SJCRH30 (cell line): ENCODE measurements around the gene BRI3. TPM values are rescaled to one million over a fixed set of nuclear protein-coding genes. Genes with fewer than 3 reads are reported as not detected.
A peak's percentile ranks its signal among the peaks of the same experiment; 100 is the strongest.

Experiments
- DNase-seq, 2 experiments: peaks; one replicate each; pipeline ENCODE4 v3.0.0-alpha.2; 2015 to 2020
- H3K27ac ChIP-seq: fragments of 250-450 bp; sonication (Bioruptor Pico); 2 replicates; pipeline ENCODE4 v1.5.1; 2020; ENCODE audit warnings: mild to moderate bottlenecking, moderate library complexity
- H3K27me3 ChIP-seq: fragments of 250-450 bp; sonication (Bioruptor Pico); 2 replicates; pipeline ENCODE4 v1.5.1; 2020; ENCODE audit warnings: mild to moderate bottlenecking, moderate library complexity
- H3K36me3 ChIP-seq: fragments of 250-450 bp; sonication (Bioruptor Pico); 2 replicates; pipeline ENCODE4 v1.5.1; 2020; ENCODE audit warnings: mild to moderate bottlenecking, moderate library complexity
- H3K4me1 ChIP-seq: fragments of 250-450 bp; sonication (Bioruptor Pico); 2 replicates; pipeline ENCODE4 v1.5.1; 2020; ENCODE audit warnings: mild to moderate bottlenecking, moderate library complexity
- H3K4me3 ChIP-seq: fragments of 250-450 bp; sonication (Bioruptor Pico); 2 replicates; pipeline ENCODE4 v1.5.1; 2020; ENCODE audit warnings: mild to moderate bottlenecking, moderate library complexity
- H3K9me3 ChIP-seq: fragments of 250-450 bp; sonication (Bioruptor Pico); replicated peaks from 2 replicates; pipeline ENCODE4 v1.5.1; 2020; ENCODE audit warnings: mild to moderate bottlenecking, moderate library complexity
- total RNA-seq: library from RNA; depleted of rRNA; stranded (reverse); fragments of >200 nt; shearing (Covaris generic); gene quantifications from 2 replicates; pipeline ENCODE4 v1.2.3, GENCODE V29; 2014

Gene BRI3
- total RNA-seq, 1 experiment from 2014 or later = 43.7 TPM

- Histone ChIP-seq H3K4me3 (no peak overlapping the region), H3K36me3 (peaks cover 23% of the 10 kb centered on the region), H3K27ac (no peak overlapping the region), H3K9me3 (no peaks in the 10 kb centered on the region), H3K27me3 (no peaks in the 10 kb centered on the region), H3K4me1 (no peaks in the 10 kb centered on the region)
- no peak for DNase-seq
Measured at GRCh38 chr7:98288064-98288823, 6.8 kb downstream of the BRI3 start.

GRCh38 chr7:98289333-98289875, 7.9 kb downstream of the BRI3 start:
- H3K36me3 ChIP-seq = peaks cover 27% of the 10 kb centered on the region
- no peaks in the 10 kb centered on the region for H3K27me3 ChIP-seq
- H3K4me1 ChIP-seq = no peaks in the 10 kb centered on the region
- no peak overlapping the region for H3K4me3 ChIP-seq
- no peak for DNase-seq
- H3K27ac ChIP-seq = no peak overlapping the region
- H3K9me3 ChIP-seq = no peaks in the 10 kb centered on the region

- H3K27me3 ChIP-seq = no peaks in the 10 kb centered on the region
- H3K36me3 ChIP-seq = peaks cover 27% of the 10 kb centered on the region
- DNase-seq = no peak
- H3K4me3 ChIP-seq = no peak overlapping the region
- no peaks in the 10 kb centered on the region for H3K4me1 ChIP-seq
- no peak overlapping the region for H3K27ac ChIP-seq
- H3K9me3 ChIP-seq = no peaks in the 10 kb centered on the region
Measured at GRCh38 chr7:98291717-98292116, 10.2 kb downstream of the BRI3 start.

GRCh38 chr7:98293265-98293664, 11.8 kb downstream of the BRI3 start:
- H3K4me3 ChIP-seq = no peak overlapping the region
- DNase-seq = no peak
- no peaks in the 10 kb centered on the region for H3K9me3 ChIP-seq
- H3K4me1 ChIP-seq = no peaks in the 10 kb centered on the region
- no peak overlapping the region for H3K27ac ChIP-seq
- no peaks in the 10 kb centered on the region for H3K27me3 ChIP-seq
- H3K36me3 ChIP-seq = peaks cover 22% of the 10 kb centered on the region

- H3K27ac ChIP-seq = no peak overlapping the region
- no peak for DNase-seq
- no peaks in the 10 kb centered on the region for H3K9me3 ChIP-seq
- no peaks in the 10 kb centered on the region for H3K27me3 ChIP-seq
- H3K36me3 ChIP-seq = peaks cover 22% of the 10 kb centered on the region
- no peaks in the 10 kb centered on the region for H3K4me1 ChIP-seq
- no peak overlapping the region for H3K4me3 ChIP-seq
Measured at GRCh38 chr7:98293746-98294145, 12.3 kb downstream of the BRI3 start.

- Histone ChIP-seq H3K27ac (no peak overlapping the region), H3K27me3 (no peaks in the 10 kb centered on the region), H3K4me1 (no peaks in the 10 kb centered on the region), H3K4me3 (no peak overlapping the region), H3K9me3 (no peaks in the 10 kb centered on the region), H3K36me3 (peaks cover 22% of the 10 kb centered on the region)
- DNase-seq = no peak
Measured at GRCh38 chr7:98294326-98294725, 12.8 kb downstream of the BRI3 start.

- Histone ChIP-seq H3K27me3 (no peaks in the 10 kb centered on the region), H3K36me3 (peaks cover 22% of the 10 kb centered on the region), H3K4me1 (no peaks in the 10 kb centered on the region), H3K27ac (no peak overlapping the region), H3K9me3 (no peaks in the 10 kb centered on the region), H3K4me3 (no peak overlapping the region)
- DNase-seq = peak; percentile 72 to 82
Measured at GRCh38 chr7:98294798-98295382, 13.4 kb downstream of the BRI3 start.

GRCh38 chr7:98295467-98296192, 14.1 kb downstream of the BRI3 start:
- no peak for DNase-seq
- Histone ChIP-seq H3K9me3 (no peaks in the 10 kb centered on the region), H3K27ac (no peak overlapping the region), H3K4me1 (no peaks in the 10 kb centered on the region), H3K36me3 (peaks cover 22% of the 10 kb centered on the region), H3K27me3 (no peaks in the 10 kb centered on the region), H3K4me3 (no peak overlapping the region)

- Histone ChIP-seq H3K9me3 (no peaks in the 10 kb centered on the region), H3K27ac (no peak overlapping the region)
- DNase-seq = no peak
Measured at GRCh38 chr7:98296833-98297232, 15.3 kb downstream of the BRI3 start.

GRCh38 chr7:98297626-98298286, 16.3 kb downstream of the BRI3 start:
- DNase-seq = no peak
- Histone ChIP-seq H3K4me1 (no peaks in the 10 kb centered on the region), H3K4me3 (no peak overlapping the region)

More at GRCh38 chr7:98296833-98297232, 15.3 kb downstream of the BRI3 start:
- no peaks in the 10 kb centered on the region for H3K4me1 ChIP-seq
- no peaks in the 10 kb centered on the region for H3K27me3 ChIP-seq
- no peak overlapping the region for H3K4me3 ChIP-seq
- peaks cover 17% of the 10 kb centered on the region for H3K36me3 ChIP-seq

GRCh38 chr7:98300595-98301372, 19.3 kb downstream of the BRI3 start:
- H3K36me3 ChIP-seq = peaks cover 4% of the 10 kb centered on the region; the same call in 1 of the 2 replicates
- H3K4me3 ChIP-seq = no peak overlapping the region
- H3K9me3 ChIP-seq = no peaks in the 10 kb centered on the region

More at GRCh38 chr7:98297626-98298286, 16.3 kb downstream of the BRI3 start:
- H3K27me3 ChIP-seq = no peaks in the 10 kb centered on the region
- peaks cover 12% of the 10 kb centered on the region for H3K36me3 ChIP-seq
- H3K9me3 ChIP-seq = no peaks in the 10 kb centered on the region
- no peak overlapping the region for H3K27ac ChIP-seq

GRCh38 chr7:98301693-98302470, 20.4 kb downstream of the BRI3 start:
- no peak for DNase-seq
- Histone ChIP-seq H3K4me3 (no peak overlapping the region), H3K4me1 (no peaks in the 10 kb centered on the region), H3K27ac (no peak overlapping the region), H3K27me3 (no peaks in the 10 kb centered on the region), H3K36me3 (peaks cover 5% of the 10 kb centered on the region; the same call in 1 of the 2 replicates), H3K9me3 (no peaks in the 10 kb centered on the region)

More at GRCh38 chr7:98300595-98301372, 19.3 kb downstream of the BRI3 start:
- Histone ChIP-seq H3K27ac (no peak overlapping the region), H3K27me3 (no peaks in the 10 kb centered on the region), H3K4me1 (no peaks in the 10 kb centered on the region)
- no peak for DNase-seq

- no peak for DNase-seq
- Histone ChIP-seq H3K4me1 (no peaks in the 10 kb centered on the region), H3K27ac (no peak overlapping the region), H3K4me3 (no peak overlapping the region), H3K27me3 (no peaks in the 10 kb centered on the region), H3K36me3 (peaks cover 11% of the 10 kb centered on the region), H3K9me3 (no peaks in the 10 kb centered on the region)
Measured at GRCh38 chr7:98303176-98303865, 21.8 kb downstream of the BRI3 start.
